Immature natural killer cell (primary cell): ENCODE data around the gene OR2M2. TPM values are rescaled to one million over a fixed set of nuclear protein-coding genes. Genes with fewer than 3 reads are reported as not detected.

Experiments used
- DNase-seq, 3 donors: peaks; one replicate each; pipeline ENCODE4 v3.0.0; 2022; ENCODE audit warnings: mixed read lengths in 1 of 3
- H3K27ac Mint-ChIP-seq, 6 donors: one replicate each; pipeline ENCODE4 v1.8.0; 2020; ENCODE audit warnings: mixed read lengths in 6 of 6, mild to moderate bottlenecking in 5 of 6, inconsistent platforms in 4 of 6, moderate library complexity in 3 of 6
- H3K27me3 Mint-ChIP-seq, 3 donors: one replicate each; pipeline ENCODE4 v1.8.0; 2020 to 2021; ENCODE audit warnings: low read depth in 3 of 3, mild to moderate bottlenecking in 3 of 3, mixed read lengths in 3 of 3, moderate library complexity in 3 of 3, inconsistent platforms in 1 of 3
- H3K36me3 Mint-ChIP-seq, 3 donors: one replicate each; pipeline ENCODE4 v1.8.0; 2020; ENCODE audit warnings: mixed read lengths in 3 of 3, inconsistent platforms in 2 of 3, mild to moderate bottlenecking in 2 of 3
- H3K4me1 Mint-ChIP-seq, 2 donors: one replicate each; pipeline ENCODE4 v1.8.0; 2020; ENCODE audit warnings: inconsistent platforms in 2 of 2, mild to moderate bottlenecking in 2 of 2, mixed read lengths in 2 of 2, moderate library complexity in 1 of 2
- H3K4me3 Mint-ChIP-seq, 5 donors: one replicate each; pipeline ENCODE4 v1.8.0; 2020; ENCODE audit warnings: mild to moderate bottlenecking in 5 of 5, mixed read lengths in 5 of 5, inconsistent platforms in 3 of 5, moderate library complexity in 3 of 5
- H3K9me3 Mint-ChIP-seq, 6 donors: one replicate each; pipeline ENCODE4 v1.8.0; 2020; ENCODE audit warnings: mild to moderate bottlenecking in 6 of 6, mixed read lengths in 6 of 6, inconsistent platforms in 4 of 6, moderate library complexity in 3 of 6
- polyA plus RNA-seq, 3 donors: library from polyadenylated mRNA; unstranded; fragments of 300-500 nt; fragmentation: Illumina TruSeq; gene quantifications; one replicate each; pipeline ENCODE4 v1.2.3, GENCODE V29; 2021

Gene OR2M2
- polyA plus RNA-seq, 3 donors from 2014 or later = not detected

GRCh38 chr1:248189026-248189425, 14.4 kb downstream of the OR2M2 start:
- peaks cover 0 to 2% (median 0%) of the 10 kb centered on the region in 3 donors for H3K27me3 Mint-ChIP-seq
- DNase-seq = no peak
- peaks cover 0 to 51% (median 14%) of the 10 kb centered on the region in 6 donors for H3K9me3 Mint-ChIP-seq
- no peaks in the 10 kb centered on the region for H3K36me3 Mint-ChIP-seq
- no peaks in the 10 kb centered on the region for H3K4me1 Mint-ChIP-seq
- H3K27ac Mint-ChIP-seq = no peak overlapping the region
- H3K4me3 Mint-ChIP-seq = no peak overlapping the region

DNA sequence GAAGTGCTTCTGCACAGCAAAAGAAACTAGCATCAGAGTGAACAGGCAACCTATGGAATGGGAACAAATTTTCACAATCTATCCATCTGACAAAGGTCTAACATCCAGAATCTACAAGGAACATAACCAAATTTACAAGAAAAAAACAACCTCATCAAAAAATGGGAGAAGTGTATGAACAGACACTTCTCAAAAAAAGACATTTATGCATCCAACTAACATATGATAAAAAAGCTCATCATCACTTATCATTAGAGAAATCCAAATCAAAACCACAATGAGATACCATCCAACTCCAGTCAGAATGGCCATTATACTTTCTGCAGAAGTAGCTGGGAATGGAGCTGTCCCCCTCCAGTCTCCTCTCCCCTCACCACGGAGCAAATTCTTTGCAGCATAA, 19.5 kb downstream of the OR2M2 start:
- Mint-ChIP-seq H3K4me3 (no peak overlapping the region), H3K4me1 (no peaks in the 10 kb centered on the region), H3K27ac (no peak overlapping the region), H3K9me3 (peaks cover 2 to 28% (median 15%) of the 10 kb centered on the region in 6 donors), H3K36me3 (no peaks in the 10 kb centered on the region), H3K27me3 (no peaks in the 10 kb centered on the region)
- no peak for DNase-seq

- peaks cover 2 to 9% (median 7%) of the 10 kb centered on the region in 6 donors for H3K9me3 Mint-ChIP-seq
- H3K36me3 Mint-ChIP-seq = no peaks in the 10 kb centered on the region
- H3K27ac Mint-ChIP-seq = no peak within 1 kb of the TSS
- no peak for DNase-seq
- H3K4me3 Mint-ChIP-seq = no peak within 1 kb of the TSS
- no peaks in the 10 kb centered on the region for H3K27me3 Mint-ChIP-seq
- no peaks in the 10 kb centered on the region for H3K4me1 Mint-ChIP-seq
Observed at GRCh38 chr1:248196965-248197364, 22.3 kb downstream of the OR2M2 start, which contains the start of gene OR2M3. Gene OR2M3 (plus strand): TSS chr1:248197265. CDS start chr1:248203068, 5,803 bp downstream.

DNA sequence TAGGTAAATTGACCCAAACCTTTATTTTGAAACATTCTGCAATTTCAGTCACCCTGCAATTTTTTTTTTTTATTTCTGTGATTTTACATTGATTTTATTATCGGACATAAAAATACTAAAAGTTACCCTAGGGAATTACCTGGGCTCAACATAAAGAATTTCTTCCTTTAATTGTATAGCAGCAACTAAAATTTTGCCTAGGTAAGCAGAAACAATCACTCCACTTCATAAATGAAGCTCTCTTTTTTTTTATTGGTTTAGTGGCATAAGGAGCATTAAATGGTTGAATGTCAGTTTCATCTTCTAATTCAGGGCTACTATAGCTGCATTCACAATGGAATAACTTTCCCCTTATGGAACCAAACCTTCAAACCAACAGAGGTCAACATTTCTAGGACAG, 41.3 kb downstream of the OR2M2 start:
- DNase-seq = no peak
- Mint-ChIP-seq H3K27ac (no peak overlapping the region), H3K4me3 (no peak overlapping the region), H3K9me3 (peaks cover under 1 to 26% (median 8%) of the 10 kb centered on the region in 6 donors), H3K27me3 (peaks cover 0 to 4% (median 2%) of the 10 kb centered on the region in 3 donors), H3K4me1 (no peaks in the 10 kb centered on the region), H3K36me3 (no peaks in the 10 kb centered on the region)

- Mint-ChIP-seq H3K27ac (no peak overlapping the region), H3K9me3 (peaks cover 0 to 16% (median 8%) of the 10 kb centered on the region in 6 donors), H3K36me3 (no peaks in the 10 kb centered on the region), H3K4me3 (no peak overlapping the region), H3K4me1 (no peaks in the 10 kb centered on the region), H3K27me3 (peaks cover 0 to 2% (median 0%) of the 10 kb centered on the region in 3 donors)
- no peak for DNase-seq
Observed at GRCh38 chr1:248225537-248225936, 50.9 kb downstream of the OR2M2 start.

DNA sequence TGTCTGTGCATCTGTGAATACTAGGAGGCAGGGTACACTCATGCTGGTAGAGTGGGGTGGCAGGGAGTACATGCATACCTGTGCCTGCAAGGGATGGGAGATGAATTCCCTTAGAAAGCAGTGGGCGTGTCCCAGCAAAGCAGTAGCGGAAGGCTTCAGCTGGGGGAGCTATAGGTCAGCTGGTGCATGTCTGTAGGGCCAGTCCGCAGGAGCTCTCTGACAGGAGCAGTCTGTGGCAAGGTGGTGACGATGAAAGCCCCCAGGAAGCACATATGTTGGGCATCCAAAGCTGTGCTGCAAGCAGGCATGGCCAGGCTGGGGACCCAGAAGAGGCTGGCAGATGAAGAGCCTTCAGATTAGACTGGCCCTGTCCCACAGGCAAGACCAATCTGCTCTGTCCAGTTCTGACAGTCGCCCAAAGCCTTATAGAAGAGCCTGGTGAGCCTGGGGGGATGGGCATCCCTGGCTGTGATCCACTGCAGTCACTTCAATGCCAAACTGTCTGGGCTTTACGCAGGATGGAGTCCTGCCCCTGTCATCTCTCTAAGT, 54.8 kb downstream of the OR2M2 start:
- peaks cover 0 to 2% (median 0%) of the 10 kb centered on the region in 3 donors for H3K27me3 Mint-ChIP-seq
- no peak for DNase-seq
- no peaks in the 10 kb centered on the region for H3K36me3 Mint-ChIP-seq
- no peak overlapping the region for H3K4me3 Mint-ChIP-seq
- no peaks in the 10 kb centered on the region for H3K4me1 Mint-ChIP-seq
- H3K27ac Mint-ChIP-seq = no peak overlapping the region
- H3K9me3 Mint-ChIP-seq = peaks cover 0 to 16% (median 8%) of the 10 kb centered on the region in 6 donors

Other genes with a start within 250 kb of the OR2M2 start
- gene OR2AJ1, start 249.9 kb upstream of the OR2M2 start, polyA plus RNA-seq = not detected
- gene OR2L8, start 226.0 kb upstream of the OR2M2 start, polyA plus RNA-seq = not detected
- not detected for gene OR2AK2, start 209.6 kb upstream of the OR2M2 start, polyA plus RNA-seq
- gene OR2L5, start 161.2 kb upstream of the OR2M2 start, polyA plus RNA-seq = not detected
- gene OR2L2, start 144.8 kb upstream of the OR2M2 start, polyA plus RNA-seq = under 1 TPM in 1 of 3 donors, not detected in 2; 0.36 TPM
- not detected for gene OR2L3, start 128.0 kb upstream of the OR2M2 start, polyA plus RNA-seq
- gene OR2L13, start 79.6 kb upstream of the OR2M2 start, polyA plus RNA-seq = not detected
- gene OR2M5, start 29.7 kb upstream of the OR2M2 start, polyA plus RNA-seq = not detected
- gene OR2M3, start 22.4 kb downstream of the OR2M2 start, polyA plus RNA-seq = not detected
- not detected for gene OR2M4, start 56.6 kb downstream of the OR2M2 start, polyA plus RNA-seq
- not detected for gene OR2T33, start 103.2 kb downstream of the OR2M2 start, polyA plus RNA-seq
- gene OR2T12, start 128.6 kb downstream of the OR2M2 start, polyA plus RNA-seq = not detected
- not detected for gene OR2M7, start 149.7 kb downstream of the OR2M2 start, polyA plus RNA-seq
- gene OR14C36, start 174.0 kb downstream of the OR2M2 start, polyA plus RNA-seq = not detected
- not detected for gene OR2T4, start 186.8 kb downstream of the OR2M2 start, polyA plus RNA-seq
- not detected for gene OR2T6, start 200.9 kb downstream of the OR2M2 start, polyA plus RNA-seq
- not detected for gene OR2T1, start 228.2 kb downstream of the OR2M2 start, polyA plus RNA-seq